ENCODE results near the gene NUP160. TPM values are rescaled to one million over a fixed set of nuclear protein-coding genes. Genes with fewer than 3 reads are reported as not detected.
"Not testable (repeated sequence)": the region's sequence is repeated elsewhere in the genome, so short reads cannot be mapped to it uniquely, and the experiment has no call there.

Gene NUP160
- polyA plus RNA-seq, 3 donors: 10.6 to 15.7 (median 10.9) TPM

DNA sequence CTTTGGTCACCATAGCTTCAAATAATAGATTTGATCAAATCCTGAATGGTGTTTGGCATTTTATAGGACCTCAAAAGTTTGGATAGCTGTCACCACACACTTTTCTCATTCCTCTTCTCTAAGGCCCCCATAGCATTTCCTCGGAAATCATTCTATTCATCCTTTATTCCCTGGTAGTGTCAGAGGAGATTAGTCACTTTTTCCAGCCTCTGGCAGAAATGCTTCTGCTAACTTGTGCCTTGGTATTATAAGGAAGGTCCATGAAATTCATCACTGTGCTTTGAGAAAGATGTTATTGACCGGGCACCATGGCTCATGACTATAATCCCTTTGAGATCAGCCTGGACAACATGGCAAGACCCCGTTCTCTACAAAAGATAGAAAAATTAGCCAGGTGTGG is 19.7 kb upstream of the NUP160 start:
- TF ChIP-seq, protein P1, sequence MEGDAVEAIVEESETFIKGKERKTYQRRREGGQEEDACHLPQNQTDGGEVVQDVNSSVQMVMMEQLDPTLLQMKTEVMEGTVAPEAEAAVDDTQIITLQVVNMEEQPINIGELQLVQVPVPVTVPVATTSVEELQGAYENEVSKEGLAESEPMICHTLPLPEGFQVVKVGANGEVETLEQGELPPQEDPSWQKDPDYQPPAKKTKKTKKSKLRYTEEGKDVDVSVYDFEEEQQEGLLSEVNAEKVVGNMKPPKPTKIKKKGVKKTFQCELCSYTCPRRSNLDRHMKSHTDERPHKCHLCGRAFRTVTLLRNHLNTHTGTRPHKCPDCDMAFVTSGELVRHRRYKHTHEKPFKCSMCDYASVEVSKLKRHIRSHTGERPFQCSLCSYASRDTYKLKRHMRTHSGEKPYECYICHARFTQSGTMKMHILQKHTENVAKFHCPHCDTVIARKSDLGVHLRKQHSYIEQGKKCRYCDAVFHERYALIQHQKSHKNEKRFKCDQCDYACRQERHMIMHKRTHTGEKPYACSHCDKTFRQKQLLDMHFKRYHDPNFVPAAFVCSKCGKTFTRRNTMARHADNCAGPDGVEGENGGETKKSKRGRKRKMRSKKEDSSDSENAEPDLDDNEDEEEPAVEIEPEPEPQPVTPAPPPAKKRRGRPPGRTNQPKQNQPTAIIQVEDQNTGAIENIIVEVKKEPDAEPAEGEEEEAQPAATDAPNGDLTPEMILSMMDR (IDR thresholded peaks at IDR 0.05): no peak
- no peak overlapping the region for H3K27ac Mint-ChIP-seq
- Histone ChIP-seq H3K9me3 (replicated peaks in 1 of 2; ENCODE audit: control insufficient read depth in 1 of 2, insufficient read depth in 1 of 2, low read length in 2 of 2) (no peaks in the 10 kb centered on the region), H3K4me1 (ENCODE audit: control insufficient read depth in 1 of 2, insufficient read depth in 2 of 2, low read length in 2 of 2) (peaks cover 32 to 39% of the 10 kb centered on the region in 2 donors), H2AFZ (ENCODE audit: insufficient read depth, low read depth, low read length, poor library complexity, severe bottlenecking) (no peak overlapping the region), H3K4me3 (replicated peaks in 1 of 3; ENCODE audit: low read depth in 2 of 3, low read length in 3 of 3) (no peak overlapping the region), H3K79me2 (ENCODE audit: insufficient read depth, low read length) (no peaks in the 10 kb centered on the region), H3K27me3 (ENCODE audit: control insufficient read depth in 2 of 2, insufficient read depth in 2 of 2, low read length in 2 of 2) (no peaks in the 10 kb centered on the region), H3K36me3 (replicated peaks in 1 of 2; ENCODE audit: control insufficient read depth in 1 of 2, insufficient read depth in 2 of 2, low read length in 2 of 2) (no peaks in the 10 kb centered on the region), H3K4me2 (replicated peaks; ENCODE audit: extremely low read depth, low read length, poor library complexity, severe bottlenecking) (no peak overlapping the region), H4K20me1 (ENCODE audit: insufficient read depth, low read length) (no peaks in the 10 kb centered on the region), H3K9ac (ENCODE audit: insufficient read depth, low read length, poor library complexity, severe bottlenecking) (no peak overlapping the region), H3K27ac (ENCODE audit: low read depth in 1 of 2, low read length in 2 of 2) (no peak overlapping the region)
- WGBS (ENCODE audit: insufficient coverage): 100% methylated on average over 2 of the region's 3 CpGs
- intact Hi-C loops (cut with micrococcal nuclease): no loop called here
- DNase-seq: no peak
- H3K4me1 Mint-ChIP-seq: peaks cover 43% of the 10 kb centered on the region
- no peaks in the 10 kb centered on the region for H3K36me3 Mint-ChIP-seq
- peaks cover 0 to 4% (median 0%) of the 10 kb centered on the region in 7 donors for H3K9me3 Mint-ChIP-seq
- H3K27me3 Mint-ChIP-seq (ENCODE audit: low read depth in 3 of 3): peaks cover 0 to 2% (median 1%) of the 10 kb centered on the region in 3 donors
- no peak overlapping the region for H3K4me3 Mint-ChIP-seq

DNA sequence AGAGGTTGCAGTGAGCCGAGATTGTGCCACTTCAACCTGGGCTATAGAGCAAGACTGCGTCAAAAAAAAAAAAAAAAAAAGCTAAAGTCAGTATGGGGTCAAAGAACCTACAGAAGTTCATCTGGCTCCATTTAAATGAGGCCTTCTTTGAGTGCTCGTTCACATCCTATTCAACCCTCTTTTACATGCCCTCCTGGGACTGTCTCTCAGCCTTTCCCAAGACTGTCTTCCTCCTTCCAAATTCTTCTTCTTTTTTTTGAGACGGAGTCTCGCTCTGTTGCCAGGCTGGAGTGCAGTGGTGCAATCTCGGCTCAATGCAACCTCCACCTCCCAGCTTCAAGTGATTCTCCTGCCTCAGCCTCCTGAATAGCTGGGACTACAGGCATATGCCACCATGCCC is 18.7 kb upstream of the NUP160 start:
- H3K9me3 Mint-ChIP-seq; H3K36me3 ChIP-seq (replicated peaks in 1 of 2; ENCODE audit: control insufficient read depth in 1 of 2, insufficient read depth in 2 of 2, low read length in 2 of 2); H3K4me2 ChIP-seq (replicated peaks; ENCODE audit: extremely low read depth, low read length, poor library complexity, severe bottlenecking); H3K27ac Mint-ChIP-seq; H3K4me3 ChIP-seq (replicated peaks in 1 of 3; ENCODE audit: low read depth in 2 of 3, low read length in 3 of 3); H3K9ac ChIP-seq (ENCODE audit: insufficient read depth, low read length, poor library complexity, severe bottlenecking); H2AFZ ChIP-seq (ENCODE audit: insufficient read depth, low read depth, low read length, poor library complexity, severe bottlenecking); H3K4me3 Mint-ChIP-seq; DNase-seq; H3K27me3 Mint-ChIP-seq (ENCODE audit: low read depth in 3 of 3); H3K27me3 ChIP-seq (ENCODE audit: control insufficient read depth in 2 of 2, insufficient read depth in 2 of 2, low read length in 2 of 2); H3K36me3 Mint-ChIP-seq; H3K27ac ChIP-seq (ENCODE audit: low read depth in 1 of 2, low read length in 2 of 2); intact Hi-C loops (cut with micrococcal nuclease); H3K9me3 ChIP-seq (replicated peaks in 1 of 2; ENCODE audit: control insufficient read depth in 1 of 2, insufficient read depth in 1 of 2, low read length in 2 of 2); H4K20me1 ChIP-seq (ENCODE audit: insufficient read depth, low read length); H3K79me2 ChIP-seq (ENCODE audit: insufficient read depth, low read length): not testable (repeated sequence)
- H3K4me1 Mint-ChIP-seq: peaks cover 44% of the 10 kb centered on the region
- 89% methylated on average over 3 of the region's 6 CpGs for WGBS (ENCODE audit: insufficient coverage)
- H3K4me1 ChIP-seq (ENCODE audit: control insufficient read depth in 1 of 2, insufficient read depth in 2 of 2, low read length in 2 of 2): peaks cover 33 to 45% of the 10 kb centered on the region in 2 donors
